Measurements from ENCODE around the gene CAD.
"Not testable (repeated sequence)": the region's sequence is repeated elsewhere in the genome, so short reads cannot be mapped to it uniquely, and the experiment has no call there.

DNA sequence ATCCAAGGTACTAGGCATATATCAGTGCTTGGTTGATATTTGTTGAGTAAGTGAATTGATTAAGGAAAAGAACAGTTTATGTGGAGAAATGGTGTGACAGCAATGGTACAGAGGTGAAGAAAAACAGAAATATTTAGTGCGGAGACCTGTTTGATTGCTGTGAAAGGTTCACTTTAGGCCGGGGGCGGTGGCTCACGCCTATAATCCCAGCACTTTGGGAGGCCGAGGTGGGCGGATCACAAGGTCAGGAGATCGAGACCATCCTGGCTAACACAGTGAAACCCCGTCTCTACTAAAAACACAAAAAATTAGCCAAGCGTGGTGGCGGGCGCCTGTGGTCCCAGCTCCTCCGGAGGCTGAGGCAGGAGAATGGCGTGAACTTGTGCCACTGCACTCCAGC lies 51.1 kb downstream of the CAD start:
- TF ChIP-seq JUND (IDR thresholded peaks at IDR 0.05); RAD21 (IDR thresholded peaks at IDR 0.05); TAF1 (conservative IDR thresholded peaks at IDR 0.05); EGR1 (IDR thresholded peaks at IDR 0.05; ENCODE audit: low read depth in 2 of 2); HNF4G (IDR thresholded peaks at IDR 0.05); NR2F2 (IDR thresholded peaks at IDR 0.05); YY1 (IDR thresholded peaks at IDR 0.05); REST (IDR thresholded peaks at IDR 0.05); FOXA1 (IDR thresholded peaks at IDR 0.05): not testable (repeated sequence)
- TF ChIP-seq, protein P1, sequence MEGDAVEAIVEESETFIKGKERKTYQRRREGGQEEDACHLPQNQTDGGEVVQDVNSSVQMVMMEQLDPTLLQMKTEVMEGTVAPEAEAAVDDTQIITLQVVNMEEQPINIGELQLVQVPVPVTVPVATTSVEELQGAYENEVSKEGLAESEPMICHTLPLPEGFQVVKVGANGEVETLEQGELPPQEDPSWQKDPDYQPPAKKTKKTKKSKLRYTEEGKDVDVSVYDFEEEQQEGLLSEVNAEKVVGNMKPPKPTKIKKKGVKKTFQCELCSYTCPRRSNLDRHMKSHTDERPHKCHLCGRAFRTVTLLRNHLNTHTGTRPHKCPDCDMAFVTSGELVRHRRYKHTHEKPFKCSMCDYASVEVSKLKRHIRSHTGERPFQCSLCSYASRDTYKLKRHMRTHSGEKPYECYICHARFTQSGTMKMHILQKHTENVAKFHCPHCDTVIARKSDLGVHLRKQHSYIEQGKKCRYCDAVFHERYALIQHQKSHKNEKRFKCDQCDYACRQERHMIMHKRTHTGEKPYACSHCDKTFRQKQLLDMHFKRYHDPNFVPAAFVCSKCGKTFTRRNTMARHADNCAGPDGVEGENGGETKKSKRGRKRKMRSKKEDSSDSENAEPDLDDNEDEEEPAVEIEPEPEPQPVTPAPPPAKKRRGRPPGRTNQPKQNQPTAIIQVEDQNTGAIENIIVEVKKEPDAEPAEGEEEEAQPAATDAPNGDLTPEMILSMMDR (IDR thresholded peaks at IDR 0.05; ENCODE audit: low read depth, low read length, missing input control): not testable (repeated sequence)
- TF ChIP-seq, protein P2, sequence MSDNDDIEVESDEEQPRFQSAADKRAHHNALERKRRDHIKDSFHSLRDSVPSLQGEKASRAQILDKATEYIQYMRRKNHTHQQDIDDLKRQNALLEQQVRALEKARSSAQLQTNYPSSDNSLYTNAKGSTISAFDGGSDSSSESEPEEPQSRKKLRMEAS (IDR thresholded peaks at IDR 0.05): not testable (repeated sequence)
- TF ChIP-seq, protein P3, sequence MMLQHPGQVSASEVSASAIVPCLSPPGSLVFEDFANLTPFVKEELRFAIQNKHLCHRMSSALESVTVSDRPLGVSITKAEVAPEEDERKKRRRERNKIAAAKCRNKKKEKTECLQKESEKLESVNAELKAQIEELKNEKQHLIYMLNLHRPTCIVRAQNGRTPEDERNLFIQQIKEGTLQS (IDR thresholded peaks at IDR 0.05): not testable (repeated sequence)

Data from liver (tissue), 3 donors.